ENCODE results near the gene CTBP2. TPM values are rescaled to one million over a fixed set of nuclear protein-coding genes. Genes with fewer than 3 reads are reported as not detected.
"Not testable (repeated sequence)": the region's sequence is repeated elsewhere in the genome, so short reads cannot be mapped to it uniquely, and the experiment has no call there.

The CTBP2 gene
- total RNA-seq, 1 experiment from 2014 or later: 77.8 TPM

DNA sequence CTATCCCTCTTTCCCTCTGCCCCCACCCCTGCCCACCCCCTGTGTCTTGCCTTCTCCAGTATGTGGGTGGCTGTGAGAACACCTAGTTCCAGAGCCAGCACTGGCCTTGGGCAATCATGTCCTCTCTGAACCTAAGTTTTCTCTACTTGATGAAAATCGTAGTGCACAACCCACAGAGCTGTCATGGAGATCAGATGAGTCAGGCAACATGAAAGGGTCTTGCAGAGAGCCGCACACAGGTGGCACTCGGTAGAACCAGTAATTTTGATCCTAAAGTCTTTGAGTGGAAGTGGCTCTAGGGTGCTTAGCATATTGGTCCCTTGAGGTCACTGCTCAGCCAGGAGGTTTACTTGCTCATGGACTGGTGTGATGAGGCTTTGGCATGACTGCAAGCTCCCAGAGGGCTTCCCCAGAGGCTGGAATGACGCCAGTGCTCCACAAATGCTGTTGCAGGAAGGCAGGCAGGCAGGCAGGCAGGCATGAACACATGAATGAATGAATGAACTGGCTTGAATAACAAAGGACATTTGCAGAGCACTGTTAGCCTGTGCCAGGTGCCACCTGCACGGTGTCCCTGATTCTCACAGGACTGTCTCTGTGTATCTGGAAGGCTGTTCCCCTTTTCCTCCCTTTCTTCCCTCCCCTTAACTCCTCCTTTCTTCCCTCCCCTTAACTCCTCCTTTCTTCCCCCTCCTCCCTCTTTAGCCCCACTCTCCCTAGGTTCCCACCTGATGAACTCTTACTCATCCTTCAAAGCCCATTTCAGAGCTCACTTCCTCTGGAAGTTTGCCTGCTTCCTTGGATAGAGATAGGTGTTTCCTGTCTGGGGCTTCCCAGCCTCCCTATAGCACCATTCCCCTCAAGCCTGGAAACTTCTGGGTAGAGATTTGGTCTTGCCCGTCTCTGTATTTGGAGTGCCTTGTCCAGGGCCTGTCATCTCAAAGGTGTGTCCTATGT, 27.2 kb upstream of the CTBP2 start:
- H3K27ac ChIP-seq (ENCODE audit: low read depth, low read length, poor library complexity, severe bottlenecking): no peak overlapping the region
- POLR2A ChIA-PET (ENCODE audit: low non-redundant PET): no interaction called here
- no TSS peak for BruUV-seq (replicated peaks)

DNA sequence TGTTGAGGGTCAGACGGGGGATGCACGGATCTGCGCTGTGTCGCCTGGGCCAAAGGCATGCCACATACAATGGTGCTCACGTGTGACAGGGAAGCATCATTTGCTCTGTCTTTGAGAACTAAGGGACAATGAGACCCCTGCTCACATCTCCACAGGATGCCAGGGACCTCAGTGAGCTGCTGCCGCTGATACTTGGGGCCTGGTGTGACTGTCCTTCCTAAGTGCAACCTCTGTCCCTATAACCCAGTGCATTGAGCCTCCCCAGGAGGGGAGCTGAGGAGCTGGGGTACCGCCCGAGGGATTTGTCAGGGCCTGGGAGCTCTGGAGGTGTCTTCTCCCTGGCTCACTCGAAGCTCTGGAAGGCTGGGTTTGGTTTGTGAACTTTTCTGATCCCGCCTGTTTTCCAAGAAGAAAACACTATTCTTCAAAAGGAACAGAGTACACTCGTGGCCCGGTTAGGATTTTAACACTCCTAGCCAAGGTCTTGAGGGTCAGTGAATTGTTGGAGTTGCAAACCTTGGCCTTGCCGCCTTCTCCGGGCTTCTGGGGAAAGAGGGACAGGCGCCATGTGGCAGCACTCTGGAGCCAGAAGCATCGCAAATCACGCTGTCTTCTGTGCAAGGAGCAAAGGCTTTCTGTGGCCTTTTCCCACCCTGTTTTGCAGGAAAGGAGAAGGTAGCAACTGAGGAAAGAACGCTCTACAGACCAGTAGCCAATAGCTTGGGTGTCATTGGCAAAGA, 26.2 kb upstream of the CTBP2 start:
- H3K27me3 ChIP-seq (replicated peaks; ENCODE audit: insufficient read depth, low read depth, low read length, poor library complexity): peaks cover 4% of the 10 kb centered on the region
- DNase-seq (ENCODE audit: low spot score): no peak
- H3K4me1 ChIP-seq (ENCODE audit: insufficient read depth, low read length, poor library complexity, severe bottlenecking): no peaks in the 10 kb centered on the region
- TF ChIP-seq, protein P1, sequence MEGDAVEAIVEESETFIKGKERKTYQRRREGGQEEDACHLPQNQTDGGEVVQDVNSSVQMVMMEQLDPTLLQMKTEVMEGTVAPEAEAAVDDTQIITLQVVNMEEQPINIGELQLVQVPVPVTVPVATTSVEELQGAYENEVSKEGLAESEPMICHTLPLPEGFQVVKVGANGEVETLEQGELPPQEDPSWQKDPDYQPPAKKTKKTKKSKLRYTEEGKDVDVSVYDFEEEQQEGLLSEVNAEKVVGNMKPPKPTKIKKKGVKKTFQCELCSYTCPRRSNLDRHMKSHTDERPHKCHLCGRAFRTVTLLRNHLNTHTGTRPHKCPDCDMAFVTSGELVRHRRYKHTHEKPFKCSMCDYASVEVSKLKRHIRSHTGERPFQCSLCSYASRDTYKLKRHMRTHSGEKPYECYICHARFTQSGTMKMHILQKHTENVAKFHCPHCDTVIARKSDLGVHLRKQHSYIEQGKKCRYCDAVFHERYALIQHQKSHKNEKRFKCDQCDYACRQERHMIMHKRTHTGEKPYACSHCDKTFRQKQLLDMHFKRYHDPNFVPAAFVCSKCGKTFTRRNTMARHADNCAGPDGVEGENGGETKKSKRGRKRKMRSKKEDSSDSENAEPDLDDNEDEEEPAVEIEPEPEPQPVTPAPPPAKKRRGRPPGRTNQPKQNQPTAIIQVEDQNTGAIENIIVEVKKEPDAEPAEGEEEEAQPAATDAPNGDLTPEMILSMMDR (conservative IDR thresholded peaks at IDR 0.05; ENCODE audit: low read depth, low read length): no peak
- no peak for TF ChIP-seq EZH2 (IDR thresholded peaks at IDR 0.05; ENCODE audit: borderline replicate concordance, low read depth, low read length, poor library complexity, severe bottlenecking)
- H3K36me3 ChIP-seq (ENCODE audit: insufficient read depth, low read length, poor library complexity, severe bottlenecking): no peaks in the 10 kb centered on the region
- no peak overlapping the region for H3K27ac ChIP-seq (ENCODE audit: low read depth, low read length, poor library complexity, severe bottlenecking)
- ChIA-PET POLR2A (ENCODE audit: low non-redundant PET) (no interaction called here), CTCF (no interaction called here)
- intact Hi-C loops (cut with micrococcal nuclease; ENCODE audit: unreplicated experiment): no loop called here
- BruUV-seq (replicated peaks): no TSS peak
- H3K4me3 ChIP-seq (ENCODE audit: low read depth, low read length, poor library complexity, severe bottlenecking): no peak overlapping the region
- H3K9me3 ChIP-seq (ENCODE audit: low read depth, low read length, poor library complexity, severe bottlenecking): no peaks in the 10 kb centered on the region

More for the DNA sequence above, 27.2 kb upstream of the CTBP2 start:
- Histone ChIP-seq H3K9me3 (ENCODE audit: low read depth, low read length, poor library complexity, severe bottlenecking) (no peaks in the 10 kb centered on the region), H3K4me3 (ENCODE audit: low read depth, low read length, poor library complexity, severe bottlenecking) (no peak overlapping the region), H3K36me3 (ENCODE audit: insufficient read depth, low read length, poor library complexity, severe bottlenecking) (no peaks in the 10 kb centered on the region), H3K4me1 (ENCODE audit: insufficient read depth, low read length, poor library complexity, severe bottlenecking) (no peaks in the 10 kb centered on the region), H3K27me3 (replicated peaks; ENCODE audit: insufficient read depth, low read depth, low read length, poor library complexity) (peaks cover 4% of the 10 kb centered on the region)
- CTCF ChIA-PET: no interaction called here
- TF ChIP-seq, protein P1 (conservative IDR thresholded peaks at IDR 0.05; ENCODE audit: low read depth, low read length): no peak
- no peak for TF ChIP-seq EZH2 (IDR thresholded peaks at IDR 0.05; ENCODE audit: borderline replicate concordance, low read depth, low read length, poor library complexity, severe bottlenecking)
- intact Hi-C loops (cut with micrococcal nuclease; ENCODE audit: unreplicated experiment): no loop called here
- DNase-seq (ENCODE audit: low spot score): no peak

DNA sequence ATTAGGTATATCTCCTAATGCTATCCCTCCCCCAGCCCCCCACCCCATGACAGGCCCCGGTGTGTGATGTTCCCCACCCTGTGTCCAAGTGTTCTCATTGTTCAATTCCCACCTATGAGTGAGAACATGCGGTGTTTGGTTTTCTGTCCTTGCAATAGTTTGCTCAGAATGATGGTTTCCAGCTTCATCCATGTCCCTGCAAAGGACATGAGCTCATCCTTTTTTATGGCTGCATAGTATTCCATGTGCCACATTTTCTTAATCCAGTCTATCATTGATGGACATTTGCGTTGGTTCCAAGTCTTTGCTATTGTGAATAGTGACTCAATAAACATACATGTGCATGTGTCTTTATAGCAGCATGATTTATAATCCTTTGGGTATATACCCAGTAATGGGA, 18.7 kb upstream of the CTBP2 start:
- POLR2A ChIA-PET (ENCODE audit: low non-redundant PET): interaction anchor here (0.6 kb wide), 1 partner anchor 18 kb away, joined by 9 read pairs; the partner anchor contains the start of gene CTBP2
- BruUV-seq (replicated peaks); CTCF ChIA-PET; H3K9me3 ChIP-seq (ENCODE audit: low read depth, low read length, poor library complexity, severe bottlenecking); DNase-seq (ENCODE audit: low spot score); H3K4me1 ChIP-seq (ENCODE audit: insufficient read depth, low read length, poor library complexity, severe bottlenecking); H3K27ac ChIP-seq (ENCODE audit: low read depth, low read length, poor library complexity, severe bottlenecking); H3K4me3 ChIP-seq (ENCODE audit: low read depth, low read length, poor library complexity, severe bottlenecking); intact Hi-C loops (cut with micrococcal nuclease; ENCODE audit: unreplicated experiment); H3K36me3 ChIP-seq (ENCODE audit: insufficient read depth, low read length, poor library complexity, severe bottlenecking); H3K27me3 ChIP-seq (replicated peaks; ENCODE audit: insufficient read depth, low read depth, low read length, poor library complexity): not testable (repeated sequence)
